GM18519 (cell line): ENCODE data around the gene TAF11L14.
"Not testable (repeated sequence)": the region's sequence is repeated elsewhere in the genome, so short reads cannot be mapped to it uniquely, and the experiment has no call there.

Experiments used
- ATAC-seq: cut with Tn5 transposase; IDR thresholded peaks from one replicate; pipeline ENCODE4 v1.9.1; 2021; ENCODE audit warnings: mild to moderate bottlenecking, moderate library complexity; ENCODE audit not compliant: unreplicated experiment, low FRiP score

The TAF11L14 gene

DNA sequence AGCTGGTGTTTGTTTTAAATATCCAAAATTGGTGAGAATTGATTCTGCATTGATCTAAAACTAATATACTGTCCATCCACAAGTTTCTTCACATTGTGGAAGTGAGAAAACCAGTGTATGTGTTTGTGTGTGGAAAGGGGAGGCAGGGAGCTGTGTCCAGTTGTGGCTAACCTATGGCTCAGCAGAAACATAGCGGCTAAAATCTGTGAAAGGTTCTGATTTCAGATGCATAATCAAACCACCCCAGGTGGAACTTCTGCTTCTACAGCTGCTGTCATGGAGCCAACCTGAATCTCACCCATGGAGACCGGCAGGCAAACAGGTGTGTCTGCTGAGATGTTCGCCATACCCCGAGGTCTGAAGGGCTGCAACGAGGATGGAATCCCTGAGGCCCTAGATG lies at the start of gene TAF11L14:
Gene TAF11L14 (plus strand): TSS at position 301 of the 400 bp plus-strand sequence.
- ATAC-seq = no peak

DNA sequence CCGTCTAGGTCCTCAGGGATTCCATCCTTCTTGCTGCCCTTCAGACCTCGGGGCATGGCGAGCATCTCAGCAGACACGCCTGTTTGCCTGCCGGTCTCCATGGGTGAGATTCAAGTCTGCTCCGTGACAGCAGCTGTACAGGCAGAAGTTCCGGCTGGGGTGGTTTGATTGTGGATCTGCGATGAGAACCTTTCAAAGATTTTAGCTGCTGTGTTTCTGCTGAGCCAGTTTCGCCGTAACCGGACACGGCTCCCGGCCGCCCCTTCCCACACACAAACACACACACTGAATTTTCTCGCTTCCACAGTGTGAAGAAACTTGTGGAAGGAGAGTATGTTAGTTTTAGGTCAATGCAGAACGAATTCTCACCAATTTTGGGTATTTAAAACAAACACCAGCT lies 48.6 kb upstream of the TAF11L14 start, which contains the start of gene TAF11L7:
Gene TAF11L7 (minus strand): TSS at position 101 of the 400 bp plus-strand sequence.
- not testable (repeated sequence) for ATAC-seq

GRCh38 chr5:17590860-17591259 lies 43.4 kb upstream of the TAF11L14 start, which contains the start of gene TAF11L8:
TSS of gene TAF11L8 (minus strand) at chr5:17590960.
- ATAC-seq = not testable (repeated sequence)

DNA sequence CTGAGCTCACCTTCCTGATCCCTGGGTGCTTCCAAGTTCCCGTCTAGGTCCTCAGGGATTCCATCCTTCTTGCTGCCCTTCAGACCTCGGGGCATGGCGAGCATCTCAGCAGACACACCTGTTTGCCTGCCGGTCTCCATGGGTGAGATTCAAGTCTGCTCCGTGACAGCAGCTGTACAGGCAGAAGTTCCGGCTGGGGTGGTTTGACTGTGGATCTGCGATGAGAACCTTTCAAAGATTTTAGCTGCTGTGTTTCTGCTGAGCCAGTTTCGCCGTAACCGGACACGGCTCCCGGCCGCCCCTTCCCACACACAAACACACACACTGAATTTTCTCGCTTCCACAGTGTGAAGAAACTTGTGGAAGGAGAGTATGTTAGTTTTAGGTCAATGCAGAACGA lies 40.0 kb upstream of the TAF11L14 start, which contains the start of gene TAF11L9:
Gene TAF11L9 (minus strand): TSS at position 140 of the 400 bp plus-strand sequence.
- not testable (repeated sequence) for ATAC-seq

GRCh38 chr5:17597728-17598127 lies 36.5 kb upstream of the TAF11L14 start, which contains the start of gene TAF11L10:
TSS of gene TAF11L10 (minus strand) at chr5:17597828.
- ATAC-seq = not testable (repeated sequence)

GRCh38 chr5:17603880-17604279 lies 30.4 kb upstream of the TAF11L14 start, which contains the start of gene TAF11L11:
TSS of gene TAF11L11 (plus strand) at chr5:17604183.
- not testable (repeated sequence) for ATAC-seq

DNA sequence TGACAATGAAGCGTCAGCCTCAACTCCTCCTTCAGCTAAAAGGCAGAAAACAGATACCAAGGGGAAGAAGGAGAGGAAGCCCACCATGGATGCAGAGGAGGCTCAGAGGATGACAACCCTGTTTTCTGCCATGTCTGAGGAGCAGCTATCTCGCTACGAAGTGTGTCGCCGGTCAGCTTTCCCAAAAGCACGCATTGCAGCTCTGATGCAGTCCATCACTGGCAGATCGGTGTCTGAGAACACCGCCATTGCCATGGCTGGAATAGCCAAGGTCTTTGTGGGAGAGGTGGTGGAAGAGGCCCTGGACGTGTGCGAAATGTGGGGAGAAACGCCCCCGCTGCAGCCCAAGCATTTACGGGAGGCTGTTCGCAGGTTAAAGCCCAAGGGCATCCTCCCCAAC lies 29.3 kb upstream of the TAF11L14 start:
- ATAC-seq = no peak

GRCh38 chr5:17607461-17607860 lies 26.8 kb upstream of the TAF11L14 start:
- not testable (repeated sequence) for ATAC-seq

- not testable (repeated sequence) for ATAC-seq
These were observed 24.2 kb upstream of the TAF11L14 start, which contains the start of gene TAF11L12 for GRCh38 chr5:17610092-17610491. TSS of gene TAF11L12 (plus strand) at chr5:17610392.

DNA sequence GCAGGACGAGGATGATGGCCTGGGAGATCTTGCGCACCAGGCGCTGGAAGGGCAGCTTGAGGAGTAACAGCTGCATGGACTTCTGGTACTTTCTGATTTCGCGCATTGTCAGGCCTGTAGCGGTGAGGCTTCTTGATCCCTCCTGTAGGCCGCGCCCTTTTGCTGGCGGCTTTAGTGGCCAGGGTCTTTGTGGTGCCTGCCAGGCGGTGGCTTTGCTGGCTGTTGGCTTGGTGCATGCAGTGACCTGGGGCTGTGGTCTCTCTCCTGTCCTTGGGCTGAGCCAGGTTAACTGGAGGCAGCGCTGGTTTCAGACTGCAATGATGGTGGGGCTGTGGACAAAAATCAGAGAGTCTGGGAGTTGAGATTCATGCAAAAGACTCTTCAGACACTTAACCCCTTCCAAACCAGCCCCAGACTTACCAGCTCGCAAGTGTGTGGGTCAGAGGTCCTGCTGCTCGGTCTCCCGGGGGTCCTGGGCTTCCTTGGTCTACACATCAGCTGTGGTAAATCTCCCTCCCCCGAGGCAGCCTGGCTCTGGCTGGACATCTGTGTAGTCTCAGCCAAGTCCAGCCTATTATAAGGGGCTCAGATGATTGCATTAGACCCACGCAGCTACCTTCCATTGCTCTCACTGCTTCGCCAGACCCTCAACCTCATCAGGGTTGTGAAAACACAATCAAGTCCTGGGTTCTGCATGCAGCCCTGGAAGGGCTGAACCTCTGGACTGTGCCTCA lies 19.2 kb upstream of the TAF11L14 start:
- no peak for ATAC-seq

- ATAC-seq = no peak
These were observed 14.9 kb upstream of the TAF11L14 start for GRCh38 chr5:17619354-17619753.

DNA sequence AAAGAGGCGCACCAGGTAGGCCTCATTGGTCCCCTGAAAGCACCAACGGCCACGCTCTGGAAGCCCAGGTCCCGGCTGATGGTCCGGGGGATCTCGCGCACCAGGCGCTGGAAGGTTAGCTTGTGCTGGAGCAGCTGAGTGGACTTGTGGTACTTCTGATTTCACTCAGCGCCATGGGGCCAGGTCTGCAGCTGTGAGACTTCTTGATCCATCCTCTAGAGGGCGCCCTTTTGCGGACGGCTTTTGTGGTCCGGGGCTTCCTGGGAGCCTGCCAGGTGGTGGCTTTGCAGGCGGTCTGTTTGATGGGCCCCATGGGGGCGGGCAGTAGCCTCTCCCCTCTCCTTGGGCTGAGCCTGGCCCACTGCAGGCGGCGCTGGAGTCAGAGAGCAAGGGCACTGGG lies 13.6 kb upstream of the TAF11L14 start:
- no peak for ATAC-seq

- ATAC-seq = no peak
These were observed 8.6 kb upstream of the TAF11L14 start for GRCh38 chr5:17625686-17626085.

DNA sequence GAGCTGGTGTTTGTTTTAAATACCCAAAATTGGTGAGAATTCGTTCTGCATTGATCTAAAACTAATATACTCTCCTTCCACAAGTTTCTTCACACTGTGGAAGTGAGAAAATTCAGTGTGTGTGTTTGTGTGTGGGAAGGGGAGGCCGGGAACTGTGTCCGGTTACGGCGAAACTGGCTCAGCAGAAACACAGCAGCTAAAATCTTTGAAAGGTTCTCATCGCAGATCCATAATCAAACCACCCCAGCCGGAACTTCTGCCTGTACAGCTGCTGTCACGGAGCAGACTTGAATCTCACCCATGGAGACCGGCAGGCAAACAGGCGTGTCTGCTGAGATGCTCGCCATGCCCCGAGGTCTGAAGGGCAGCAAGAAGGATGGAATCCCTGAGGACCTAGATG lies 2.5 kb upstream of the TAF11L14 start, which contains the start of gene TAF11L13:
Gene TAF11L13 (plus strand): TSS at position 301 of the 400 bp plus-strand sequence.
- not testable (repeated sequence) for ATAC-seq

GRCh38 chr5:17649232-17649631 lies 15.0 kb downstream of the TAF11L14 start:
- not testable (repeated sequence) for ATAC-seq

DNA sequence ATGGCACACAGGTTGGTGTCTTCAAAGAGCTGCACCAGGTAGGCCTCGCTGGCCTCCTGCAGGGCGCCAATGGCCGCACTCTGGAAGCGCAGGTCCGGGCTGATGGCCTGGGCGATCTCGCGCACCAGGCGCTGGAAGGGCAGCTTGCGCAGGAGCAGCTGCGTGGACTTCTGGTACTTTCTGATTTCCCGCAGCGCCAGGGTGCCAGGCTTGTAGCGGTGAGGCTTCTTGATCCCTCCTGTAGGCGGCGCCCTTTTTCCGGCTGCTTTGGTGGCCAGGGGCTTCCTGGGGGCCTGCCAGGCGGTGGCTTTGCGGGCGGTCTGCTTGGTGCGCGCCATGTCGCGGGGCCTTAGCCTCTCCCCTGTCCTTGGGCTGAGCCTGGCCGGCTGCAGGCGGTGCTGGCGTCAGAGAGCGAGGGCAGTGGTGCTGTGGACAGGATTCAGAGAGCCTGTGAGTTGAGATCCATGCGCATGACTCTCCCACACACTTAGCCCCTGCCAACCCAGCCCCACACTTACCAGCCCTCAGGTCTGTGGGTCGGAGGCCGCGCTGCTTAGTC lies 21.0 kb downstream of the TAF11L14 start:
- ATAC-seq = not testable (repeated sequence)

DNA sequence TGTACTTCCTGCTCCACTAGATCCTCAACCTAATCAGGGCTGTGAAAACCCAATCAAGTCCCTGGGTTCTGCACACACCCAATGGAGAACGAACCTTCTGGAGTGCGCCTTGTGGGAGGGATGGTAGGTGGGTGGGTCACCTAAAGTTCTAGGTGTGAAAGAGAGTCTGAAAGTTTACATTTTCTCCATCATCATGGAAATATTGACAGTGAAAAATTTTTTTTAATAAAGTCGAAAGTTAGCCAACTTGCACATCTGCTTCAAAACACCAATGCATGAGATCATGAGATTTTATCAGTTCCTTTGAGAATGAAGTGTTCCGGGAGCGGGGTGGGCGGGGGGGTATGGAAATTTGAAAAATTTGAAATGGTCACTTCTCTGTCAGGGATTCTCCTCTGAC lies 21.7 kb downstream of the TAF11L14 start:
- ATAC-seq = no peak

- ATAC-seq = no peak
These were observed 28.9 kb downstream of the TAF11L14 start for GRCh38 chr5:17663182-17663581.

- no peak for ATAC-seq
These were observed 31.6 kb downstream of the TAF11L14 start for GRCh38 chr5:17665836-17666235.

DNA sequence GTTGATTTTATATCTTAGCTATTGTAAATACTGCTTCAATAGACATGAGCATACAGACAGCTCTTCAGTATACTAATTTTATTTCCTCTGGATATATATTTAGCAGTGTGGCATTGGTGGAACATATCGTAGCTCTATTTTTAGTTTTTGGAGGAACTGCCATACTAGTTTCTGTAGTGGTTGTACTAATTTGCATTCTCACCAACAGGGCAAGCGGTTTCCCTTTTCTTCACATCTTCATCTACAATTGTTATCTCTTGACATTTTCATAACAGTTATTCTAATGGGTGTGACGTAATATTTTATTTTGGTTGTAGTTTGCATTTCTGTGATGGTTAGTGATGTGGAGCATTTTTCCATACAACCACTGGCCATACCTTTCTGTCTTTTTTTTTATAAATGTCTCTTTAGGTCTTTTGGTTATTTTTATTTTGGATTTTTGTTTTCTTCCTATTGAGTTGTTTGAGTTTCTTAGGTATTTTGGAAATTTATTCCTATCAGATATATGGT lies 32.5 kb downstream of the TAF11L14 start:
- no peak for ATAC-seq

DNA sequence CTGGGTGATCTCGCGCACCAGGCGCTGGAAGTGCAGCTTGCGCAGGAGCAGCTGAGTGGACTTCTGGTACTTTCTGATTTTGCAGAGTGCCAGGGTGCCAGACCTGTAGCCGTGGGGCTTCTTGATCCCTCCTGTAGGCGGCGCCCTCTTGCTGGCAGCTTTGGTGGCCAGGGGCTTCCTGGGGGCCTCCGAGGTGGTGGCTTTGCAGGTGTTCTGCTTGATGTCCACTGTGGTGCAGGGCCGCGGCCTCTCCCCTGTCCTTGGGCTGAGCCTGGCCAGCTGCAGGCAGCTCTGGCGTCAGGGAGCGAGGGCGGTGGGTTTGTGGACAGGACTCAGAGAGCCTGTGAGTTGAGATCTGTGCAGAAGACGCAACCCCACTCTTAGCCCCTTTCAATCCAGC lies 36.1 kb downstream of the TAF11L14 start:
- no peak for ATAC-seq
